ENCODE results near the gene LILRB2. TPM values are rescaled to one million over a fixed set of nuclear protein-coding genes. Genes with fewer than 3 reads are reported as not detected.

The LILRB2 gene
- total RNA-seq, 2 donors from 2014 or later = 11.1 to 13.7 TPM

GRCh38 chr19:54302257-54302656 lies 21.3 kb upstream of the LILRB2 start:
- no peaks in the 10 kb centered on the region for H3K9me3 ChIP-seq
- H3K4me3 ChIP-seq = no peak overlapping the region
- no peak for DNase-seq (ENCODE audit: low spot score)
- no peak for ATAC-seq (ENCODE audit: insufficient number of reproducible peaks, low FRiP score, low read depth)
- TF ChIP-seq, protein P1, sequence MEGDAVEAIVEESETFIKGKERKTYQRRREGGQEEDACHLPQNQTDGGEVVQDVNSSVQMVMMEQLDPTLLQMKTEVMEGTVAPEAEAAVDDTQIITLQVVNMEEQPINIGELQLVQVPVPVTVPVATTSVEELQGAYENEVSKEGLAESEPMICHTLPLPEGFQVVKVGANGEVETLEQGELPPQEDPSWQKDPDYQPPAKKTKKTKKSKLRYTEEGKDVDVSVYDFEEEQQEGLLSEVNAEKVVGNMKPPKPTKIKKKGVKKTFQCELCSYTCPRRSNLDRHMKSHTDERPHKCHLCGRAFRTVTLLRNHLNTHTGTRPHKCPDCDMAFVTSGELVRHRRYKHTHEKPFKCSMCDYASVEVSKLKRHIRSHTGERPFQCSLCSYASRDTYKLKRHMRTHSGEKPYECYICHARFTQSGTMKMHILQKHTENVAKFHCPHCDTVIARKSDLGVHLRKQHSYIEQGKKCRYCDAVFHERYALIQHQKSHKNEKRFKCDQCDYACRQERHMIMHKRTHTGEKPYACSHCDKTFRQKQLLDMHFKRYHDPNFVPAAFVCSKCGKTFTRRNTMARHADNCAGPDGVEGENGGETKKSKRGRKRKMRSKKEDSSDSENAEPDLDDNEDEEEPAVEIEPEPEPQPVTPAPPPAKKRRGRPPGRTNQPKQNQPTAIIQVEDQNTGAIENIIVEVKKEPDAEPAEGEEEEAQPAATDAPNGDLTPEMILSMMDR (IDR thresholded peaks at IDR 0.05) = no peak
- H3K27me3 ChIP-seq (replicated peaks; ENCODE audit: insufficient read depth) = no peaks in the 10 kb centered on the region
- no peak overlapping the region for H3K27ac ChIP-seq
- no peaks in the 10 kb centered on the region for H3K36me3 ChIP-seq
- no peaks in the 10 kb centered on the region for H3K4me1 ChIP-seq (ENCODE audit: control insufficient read depth in 1 of 2, low read depth in 2 of 2)

DNA sequence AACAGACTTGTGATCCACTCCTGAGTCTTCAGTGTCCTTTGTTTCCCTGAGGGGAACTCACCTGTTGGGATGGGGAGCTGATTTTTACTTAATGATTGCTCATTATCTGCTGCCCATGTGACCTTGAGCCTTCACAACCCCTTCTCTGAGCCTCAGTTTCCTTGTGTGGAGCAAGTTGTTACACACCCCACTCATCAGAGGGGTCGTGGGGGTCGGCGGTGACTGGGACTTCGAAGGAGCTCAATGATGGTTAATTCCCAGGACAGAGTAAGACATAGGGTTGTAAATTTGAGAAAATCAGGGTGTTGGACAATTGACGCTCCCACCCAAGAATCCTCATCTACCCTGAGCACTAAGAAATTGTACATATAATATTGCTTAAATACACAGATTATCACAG lies 18.6 kb upstream of the LILRB2 start:
- Histone ChIP-seq H3K9me3 (no peaks in the 10 kb centered on the region), H3K4me1 (ENCODE audit: control insufficient read depth in 1 of 2, low read depth in 2 of 2) (no peaks in the 10 kb centered on the region), H3K27ac (no peak overlapping the region), H3K36me3 (no peaks in the 10 kb centered on the region), H3K4me3 (no peak overlapping the region), H3K27me3 (replicated peaks; ENCODE audit: insufficient read depth) (no peaks in the 10 kb centered on the region)
- DNase-seq (ENCODE audit: low spot score) (no peak), ATAC-seq (ENCODE audit: insufficient number of reproducible peaks, low FRiP score, low read depth) (no peak)
- TF ChIP-seq, protein P1 (IDR thresholded peaks at IDR 0.05) = no peak

- ATAC-seq (ENCODE audit: insufficient number of reproducible peaks, low FRiP score, low read depth) (no peak), DNase-seq (ENCODE audit: low spot score) (no peak)
- Histone ChIP-seq H3K36me3 (no peaks in the 10 kb centered on the region), H3K27ac (no peak overlapping the region), H3K4me3 (no peak overlapping the region), H3K9me3 (no peaks in the 10 kb centered on the region), H3K4me1 (ENCODE audit: control insufficient read depth in 1 of 2, low read depth in 2 of 2) (no peaks in the 10 kb centered on the region), H3K27me3 (replicated peaks; ENCODE audit: insufficient read depth) (no peaks in the 10 kb centered on the region)
- TF ChIP-seq, protein P1 (IDR thresholded peaks at IDR 0.05) = no peak
These were observed 18.2 kb upstream of the LILRB2 start for GRCh38 chr19:54299126-54299498.

DNA sequence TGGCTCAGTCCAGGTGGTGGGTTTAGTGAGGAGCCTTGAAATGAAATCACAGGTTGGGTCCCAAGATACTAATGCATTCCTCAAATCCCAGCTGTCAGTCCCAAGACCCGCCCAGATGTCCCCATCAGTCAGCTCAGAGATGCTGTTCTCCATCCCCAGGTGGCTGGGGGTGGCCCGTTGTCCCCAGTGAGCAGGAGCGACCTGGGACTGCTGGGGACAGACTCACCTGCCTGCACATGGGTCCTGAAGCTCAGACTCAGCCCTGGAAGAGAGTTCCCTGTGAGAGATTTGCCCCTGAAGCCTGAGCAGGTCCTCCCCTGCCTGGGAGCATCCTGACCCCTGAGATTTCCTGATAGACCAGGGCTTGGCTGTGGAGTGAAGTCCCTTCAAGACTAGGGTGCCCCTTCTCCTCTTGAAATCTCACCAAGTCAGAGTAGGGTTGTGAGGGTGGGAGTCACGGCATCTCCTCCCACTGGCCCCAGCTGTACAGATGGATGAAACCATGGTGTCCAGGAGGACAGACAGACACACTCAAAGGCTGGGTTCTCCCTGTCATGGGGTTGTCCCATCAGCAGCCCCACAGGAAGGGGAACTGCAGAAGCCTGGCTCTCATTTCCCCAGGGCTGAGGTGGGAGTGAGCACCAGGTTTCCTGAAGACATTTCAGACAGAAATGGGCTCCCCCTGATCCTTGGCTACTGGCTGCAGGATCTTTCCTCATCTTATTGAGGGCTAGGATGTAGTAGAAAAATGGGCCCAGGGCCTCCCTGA lies 17.6 kb upstream of the LILRB2 start:
- H3K4me1 ChIP-seq (ENCODE audit: control insufficient read depth in 1 of 2, low read depth in 2 of 2) = no peaks in the 10 kb centered on the region
- H3K36me3 ChIP-seq = no peaks in the 10 kb centered on the region
- no peak overlapping the region for H3K27ac ChIP-seq
- TF ChIP-seq, protein P1 (IDR thresholded peaks at IDR 0.05) = no peak
- no peaks in the 10 kb centered on the region for H3K9me3 ChIP-seq
- DNase-seq (ENCODE audit: low spot score) = no peak
- no peak overlapping the region for H3K4me3 ChIP-seq
- no peaks in the 10 kb centered on the region for H3K27me3 ChIP-seq (replicated peaks; ENCODE audit: insufficient read depth)
- no peak for ATAC-seq (ENCODE audit: insufficient number of reproducible peaks, low FRiP score, low read depth)

DNA sequence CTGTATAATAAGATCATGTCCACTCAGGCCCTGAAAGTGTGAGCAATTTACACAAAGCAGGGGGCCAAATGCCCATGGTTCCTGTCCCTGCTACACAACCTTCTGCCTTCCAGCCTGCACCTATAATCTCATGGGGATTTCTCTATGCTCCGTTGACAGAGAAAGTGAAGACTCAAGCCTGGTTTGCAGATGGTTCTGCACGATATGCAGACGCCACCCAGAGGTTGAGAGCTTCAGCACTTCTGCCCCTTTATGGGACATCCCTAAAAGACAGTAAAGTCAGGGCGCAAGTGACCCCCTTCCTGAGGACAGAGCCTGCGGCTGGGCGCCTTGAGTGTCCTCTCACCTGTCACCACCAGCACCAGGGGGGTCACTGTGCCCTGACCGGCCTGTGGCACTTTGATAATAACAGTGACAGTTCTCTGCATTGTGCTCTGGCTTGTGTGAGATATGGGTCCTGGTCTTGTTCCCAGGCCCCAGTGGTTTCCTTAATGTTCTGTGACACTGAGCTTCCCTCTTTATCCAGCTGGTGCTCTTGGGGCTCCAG lies 16.9 kb upstream of the LILRB2 start:
- H3K27me3 ChIP-seq (replicated peaks; ENCODE audit: insufficient read depth) = no peaks in the 10 kb centered on the region
- DNase-seq (ENCODE audit: low spot score) = no peak
- ATAC-seq (ENCODE audit: insufficient number of reproducible peaks, low FRiP score, low read depth) = no peak

More for the DNA sequence above, 16.9 kb upstream of the LILRB2 start:
- Histone ChIP-seq H3K4me3 (no peak overlapping the region), H3K27ac (no peak overlapping the region), H3K9me3 (no peaks in the 10 kb centered on the region), H3K36me3 (no peaks in the 10 kb centered on the region), H3K4me1 (ENCODE audit: control insufficient read depth in 1 of 2, low read depth in 2 of 2) (no peaks in the 10 kb centered on the region)
- TF ChIP-seq, protein P1 (IDR thresholded peaks at IDR 0.05) = no peak
